HG03378 (cell line): ENCODE results near the gene GRIK2.

Source experiments
- ATAC-seq: cut with Tn5 transposase; IDR thresholded peaks from one replicate; pipeline ENCODE4 v1.9.1; 2021; ENCODE audit warnings: mild to moderate bottlenecking, moderate library complexity; ENCODE audit not compliant: unreplicated experiment

Gene GRIK2

GRCh38 chr6:101853231-101854085 lies 459.9 kb downstream of the GRIK2 start:
- ATAC-seq: no peak

- ATAC-seq: no peak
Observed at GRCh38 chr6:101876431-101876830, 482.9 kb downstream of the GRIK2 start.

GRCh38 chr6:101878554-101879276 lies 485.2 kb downstream of the GRIK2 start:
- no peak for ATAC-seq

- ATAC-seq: no peak
Observed at GRCh38 chr6:101879782-101880181, 486.3 kb downstream of the GRIK2 start.

DNA sequence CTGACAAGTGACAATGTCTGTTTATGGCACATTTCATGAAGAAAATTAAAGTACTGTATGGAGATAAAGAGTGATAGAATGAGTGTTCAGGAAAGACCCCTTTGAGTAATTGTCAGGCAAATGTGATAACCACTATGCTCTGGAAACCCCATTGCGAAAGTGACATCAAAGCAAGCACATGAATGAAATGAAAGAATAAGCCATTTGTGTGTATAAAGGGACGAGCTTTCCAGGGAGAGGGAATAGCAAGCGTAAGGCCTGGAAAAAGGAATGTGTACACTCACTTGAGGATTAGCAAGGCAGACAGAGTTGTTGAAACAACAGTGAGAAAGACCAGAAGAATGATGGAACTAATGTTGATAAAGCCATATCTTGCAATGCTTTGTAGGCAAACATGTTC lies 490.0 kb downstream of the GRIK2 start:
- no peak for ATAC-seq

GRCh38 chr6:101887532-101887931 lies 494.0 kb downstream of the GRIK2 start:
- no peak for ATAC-seq

DNA sequence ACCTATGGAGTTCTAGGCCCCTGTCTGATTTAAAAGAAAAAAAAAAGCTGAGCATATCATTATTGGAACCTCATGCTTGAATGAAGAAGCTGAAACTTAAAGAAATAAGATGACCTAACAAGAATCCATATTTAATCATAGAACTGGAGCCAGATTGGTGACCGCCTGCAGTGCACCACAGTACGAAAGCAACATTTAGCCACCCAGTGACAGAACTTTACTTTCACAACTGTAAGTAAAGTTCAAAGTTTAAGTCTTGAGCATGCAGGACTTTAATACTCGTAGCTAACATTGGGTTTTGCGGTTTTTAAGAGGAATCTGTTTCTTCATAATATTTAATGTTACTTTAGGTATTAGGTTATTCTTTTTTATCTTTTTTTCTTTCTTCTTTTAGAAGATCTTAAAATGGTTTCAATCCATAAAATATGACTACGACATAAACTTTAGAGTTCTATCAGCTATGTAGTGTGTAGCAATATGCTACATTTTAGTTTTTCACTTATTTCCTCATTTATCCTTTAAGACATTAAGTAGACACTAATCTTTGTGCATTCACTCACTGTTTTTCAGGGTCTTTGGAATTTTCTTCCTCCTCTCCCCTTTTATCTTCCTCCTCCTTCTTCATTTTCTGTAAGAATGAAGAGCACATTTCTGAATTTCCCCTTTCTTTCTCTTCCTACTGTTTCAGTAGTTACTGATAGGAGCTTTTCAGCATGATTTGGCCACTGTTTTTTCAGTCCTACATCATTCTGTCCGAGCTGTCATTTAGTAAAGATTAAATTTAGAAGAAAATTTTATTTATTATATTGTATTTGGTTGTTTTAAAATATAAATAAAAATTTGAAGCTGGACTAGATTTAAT lies 514.1 kb downstream of the GRIK2 start:
- ATAC-seq: no peak

GRCh38 chr6:101909366-101909765 lies 515.9 kb downstream of the GRIK2 start:
- ATAC-seq: no peak

- ATAC-seq: no peak
Observed at GRCh38 chr6:101912311-101912710, 518.8 kb downstream of the GRIK2 start.

DNA sequence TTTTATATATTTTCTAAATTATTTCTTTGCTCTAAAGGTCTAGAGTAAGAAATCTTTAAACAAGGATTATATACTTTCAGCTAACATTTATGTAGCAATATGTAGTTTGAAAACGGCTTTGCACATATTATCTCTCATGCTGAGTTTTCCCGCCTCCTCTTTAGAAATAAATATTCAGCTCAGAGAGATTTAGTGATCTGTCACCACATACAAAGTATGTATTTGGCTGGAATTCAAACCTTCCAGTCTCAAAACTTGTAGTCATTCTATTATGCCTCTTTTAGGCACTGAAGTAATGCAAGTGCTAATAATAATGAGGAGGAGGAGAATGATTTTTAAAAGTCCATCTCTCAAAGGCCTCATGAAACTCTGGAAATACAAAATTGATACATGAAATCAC lies 525.0 kb downstream of the GRIK2 start:
- no peak for ATAC-seq

- no peak for ATAC-seq
Observed at GRCh38 chr6:101921829-101922450, 528.4 kb downstream of the GRIK2 start.

GRCh38 chr6:101926149-101926925 lies 532.8 kb downstream of the GRIK2 start:
- ATAC-seq: no peak

- no peak for ATAC-seq
Observed at GRCh38 chr6:101931766-101932165, 538.3 kb downstream of the GRIK2 start.

DNA sequence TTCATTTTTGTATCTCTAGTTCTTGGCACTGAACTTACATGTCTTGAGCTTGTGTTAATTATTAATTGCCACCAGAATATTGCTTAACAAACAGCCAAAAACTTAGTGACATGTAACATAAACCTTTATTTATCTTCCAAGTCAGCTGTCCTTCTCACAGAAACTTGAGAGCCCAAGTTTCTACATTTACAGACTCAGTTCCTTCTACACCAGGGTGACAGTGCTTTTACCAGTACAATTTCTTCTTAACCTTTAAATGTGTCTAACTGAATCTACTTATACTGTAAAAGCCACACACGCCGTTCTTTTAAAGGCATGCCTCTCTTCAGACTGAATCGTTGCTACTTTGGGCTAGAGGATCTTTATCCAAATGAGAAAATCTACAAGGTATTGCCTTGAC lies 539.2 kb downstream of the GRIK2 start:
- ATAC-seq: no peak

DNA sequence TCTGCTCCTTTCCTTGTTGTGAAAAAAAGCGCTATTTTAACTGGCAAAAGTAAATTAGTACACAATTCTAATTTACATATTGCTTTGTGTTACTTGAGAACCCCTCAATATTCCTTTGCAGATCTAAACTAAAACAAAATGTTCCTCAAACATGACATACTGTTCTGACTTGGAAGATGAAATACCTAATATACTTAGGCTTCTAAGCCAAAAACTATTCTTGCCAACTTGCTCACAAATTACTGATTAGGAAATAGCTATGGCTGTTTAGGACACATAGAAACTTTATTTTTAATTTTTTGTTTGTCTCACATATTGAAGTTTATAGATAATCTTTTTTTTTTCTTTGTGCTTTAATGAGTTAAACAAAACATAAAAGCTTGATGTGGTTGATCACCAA lies 542.2 kb downstream of the GRIK2 start:
- ATAC-seq: no peak

DNA sequence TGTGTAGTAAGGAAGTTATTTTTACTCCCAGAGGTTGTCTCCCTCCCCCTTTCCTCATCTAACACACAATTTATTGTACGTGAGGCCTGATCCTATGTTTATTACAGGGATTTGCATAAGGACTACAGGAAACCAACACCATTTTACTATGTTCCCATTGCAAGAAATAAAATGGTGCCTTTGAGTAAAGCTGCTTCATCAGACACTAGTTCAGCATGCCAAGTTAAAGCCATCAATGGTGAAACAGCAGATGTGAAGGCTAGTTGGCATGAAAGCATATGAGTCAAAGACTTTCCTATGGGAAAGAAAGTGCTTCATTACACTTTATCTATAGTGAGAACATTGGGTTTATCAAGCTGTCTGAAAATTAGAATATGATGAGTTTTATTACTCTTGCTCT lies 543.0 kb downstream of the GRIK2 start:
- ATAC-seq: no peak

- ATAC-seq: no peak
Observed at GRCh38 chr6:101937108-101937507, 543.6 kb downstream of the GRIK2 start.

- ATAC-seq: no peak
Observed at GRCh38 chr6:101940391-101940790, 546.9 kb downstream of the GRIK2 start.

DNA sequence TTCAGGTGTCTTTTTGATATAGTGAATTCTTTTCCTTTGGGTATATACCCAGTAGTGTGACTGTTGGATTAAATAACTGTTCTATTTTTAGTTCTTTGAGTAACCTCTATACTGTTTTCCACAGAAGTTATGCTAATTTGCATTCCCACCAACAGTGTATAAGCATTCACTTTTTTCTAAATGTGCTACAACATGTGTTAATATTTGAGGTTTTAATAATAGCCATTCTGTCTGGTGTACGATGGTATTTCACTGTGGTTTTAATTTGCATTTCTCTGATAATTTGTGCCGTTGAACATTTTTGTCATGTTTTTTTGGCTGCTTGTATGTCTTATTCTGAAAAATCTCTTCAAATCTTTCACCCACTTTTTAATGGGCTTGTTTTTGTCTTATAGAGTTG lies 563.5 kb downstream of the GRIK2 start:
- ATAC-seq: no peak

GRCh38 chr6:101961357-101961756 lies 567.8 kb downstream of the GRIK2 start:
- ATAC-seq: no peak
